Thoracic aorta (tissue), 2 donors: ENCODE data around the gene IGF1R. TPM values are rescaled to one million over a fixed set of nuclear protein-coding genes. Genes with fewer than 3 reads are reported as not detected.

Source experiments
- ATAC-seq: fragments of 150-250 bp; one replicate; pipeline ENCODE4 v1.8.0; 2017; ENCODE audit warnings: low read depth; ENCODE audit not compliant: insufficient number of reproducible peaks, low FRiP score
- DNase-seq: peaks from one replicate; pipeline ENCODE4 v3.0.0-alpha.2; 2020; ENCODE audit warnings: low spot score
- H3K27ac ChIP-seq, 2 donors: fragments of 200-600 bp; sonication (generic); 1 replicate in 1 of 2; 2 replicates in 1 of 2; pipeline ENCODE4 v1.5.1; 2016; ENCODE audit warnings: mild to moderate bottlenecking in 2 of 2, moderate library complexity in 2 of 2
- H3K27me3 ChIP-seq: fragments of 200-600 bp; sonication (generic); replicated peaks from 2 replicates; pipeline ENCODE4 v1.6.0; 2016; ENCODE audit warnings: mild to moderate bottlenecking; ENCODE audit not compliant: insufficient read depth
- H3K36me3 ChIP-seq: fragments of 200-600 bp; sonication (generic); one replicate; pipeline ENCODE4 v1.5.1; 2016
- H3K4me1 ChIP-seq, 2 donors: fragments of 200-600 bp; sonication (generic); 1 replicate in 1 of 2; 2 replicates in 1 of 2; pipeline versions ENCODE4 v1.5.1 to v1.6.0; 2016; ENCODE audit warnings: low read depth in 2 of 2, mild to moderate bottlenecking in 1 of 2; ENCODE audit not compliant: control insufficient read depth in 1 of 2
- H3K4me3 ChIP-seq: fragments of 200-600 bp; sonication (generic); 2 replicates; pipeline ENCODE4 v1.5.1; 2016; ENCODE audit warnings: mild to moderate bottlenecking
- H3K9me3 ChIP-seq: fragments of 200-600 bp; sonication (generic); 2 replicates; pipeline ENCODE4 v1.5.1; 2016
- total RNA-seq, 2 donors: library from RNA; depleted of rRNA; stranded (reverse); fragments of >200 nt; gene quantifications; one replicate each; pipeline versions ENCODE4 v1.1.0 to v1.2.3, GENCODE V29; 2016
- TF ChIP-seq, protein P1 (sequence below): fragments of 200-600 bp; sonication (generic); IDR thresholded peaks from one replicate; pipeline ENCODE4 v1.5.1; 2019; ENCODE audit warnings: antibody characterized with exemption

IGF1R gene
- total RNA-seq, 2 donors from 2014 or later: 127 to 159 TPM

DNA sequence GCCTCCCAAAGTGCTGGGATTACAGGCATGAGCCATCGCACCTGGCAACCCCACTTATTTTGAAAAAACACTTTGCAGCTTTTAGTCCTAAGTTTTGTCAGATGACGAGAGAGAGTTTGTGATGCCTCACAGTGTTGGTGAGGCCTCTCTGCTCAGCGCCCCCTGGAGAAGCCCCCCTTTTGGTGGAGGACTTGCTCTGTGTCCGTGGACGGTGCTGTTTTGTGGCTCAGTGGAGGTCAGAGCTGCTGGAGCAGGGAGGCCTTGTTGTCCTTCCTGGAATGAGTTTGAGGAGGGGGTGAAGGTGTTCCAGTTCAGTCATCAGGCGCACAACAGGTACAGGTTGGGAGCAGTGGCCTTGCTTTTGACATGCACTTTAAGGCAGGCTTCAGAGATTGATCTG, 301.3 kb downstream of the IGF1R start:
- no peak for DNase-seq
- Histone ChIP-seq H3K27me3 (no peaks in the 10 kb centered on the region), H3K4me1 (peaks cover 25 to 72% of the 10 kb centered on the region in 2 donors), H3K9me3 (no peaks in the 10 kb centered on the region), H3K36me3 (peaks cover 43% of the 10 kb centered on the region), H3K4me3 (no peak overlapping the region), H3K27ac (peak overlapping the region; percentile 93 to 96)
- no peak for ATAC-seq
- TF ChIP-seq, protein P1, sequence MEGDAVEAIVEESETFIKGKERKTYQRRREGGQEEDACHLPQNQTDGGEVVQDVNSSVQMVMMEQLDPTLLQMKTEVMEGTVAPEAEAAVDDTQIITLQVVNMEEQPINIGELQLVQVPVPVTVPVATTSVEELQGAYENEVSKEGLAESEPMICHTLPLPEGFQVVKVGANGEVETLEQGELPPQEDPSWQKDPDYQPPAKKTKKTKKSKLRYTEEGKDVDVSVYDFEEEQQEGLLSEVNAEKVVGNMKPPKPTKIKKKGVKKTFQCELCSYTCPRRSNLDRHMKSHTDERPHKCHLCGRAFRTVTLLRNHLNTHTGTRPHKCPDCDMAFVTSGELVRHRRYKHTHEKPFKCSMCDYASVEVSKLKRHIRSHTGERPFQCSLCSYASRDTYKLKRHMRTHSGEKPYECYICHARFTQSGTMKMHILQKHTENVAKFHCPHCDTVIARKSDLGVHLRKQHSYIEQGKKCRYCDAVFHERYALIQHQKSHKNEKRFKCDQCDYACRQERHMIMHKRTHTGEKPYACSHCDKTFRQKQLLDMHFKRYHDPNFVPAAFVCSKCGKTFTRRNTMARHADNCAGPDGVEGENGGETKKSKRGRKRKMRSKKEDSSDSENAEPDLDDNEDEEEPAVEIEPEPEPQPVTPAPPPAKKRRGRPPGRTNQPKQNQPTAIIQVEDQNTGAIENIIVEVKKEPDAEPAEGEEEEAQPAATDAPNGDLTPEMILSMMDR: no peak

DNA sequence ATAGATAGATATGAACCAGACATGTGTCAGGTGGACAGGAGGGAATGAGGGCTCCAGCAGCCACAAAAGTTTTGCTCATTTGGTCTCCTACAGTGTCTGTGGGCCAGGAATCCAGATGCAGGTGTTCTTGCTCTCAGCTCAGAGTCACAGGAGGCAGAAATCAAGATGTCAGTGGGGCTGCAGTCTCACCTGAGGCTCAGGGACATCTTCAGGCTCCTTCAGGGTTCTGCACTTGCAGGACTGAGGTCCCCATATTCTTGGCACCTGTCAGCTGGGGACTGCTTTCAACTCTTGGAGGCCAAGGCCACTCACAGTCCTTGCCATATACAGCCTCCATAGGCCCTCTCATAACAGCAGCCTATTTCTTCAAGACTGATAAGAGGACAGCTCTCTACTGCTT, 301.9 kb downstream of the IGF1R start:
- no peaks in the 10 kb centered on the region for H3K27me3 ChIP-seq
- H3K4me3 ChIP-seq: no peak overlapping the region
- no peaks in the 10 kb centered on the region for H3K9me3 ChIP-seq
- H3K36me3 ChIP-seq: peaks cover 36% of the 10 kb centered on the region
- H3K27ac ChIP-seq: peak overlapping the region; percentile 93 to 96
- ATAC-seq (no peak), DNase-seq (no peak)
- peaks cover 31 to 76% of the 10 kb centered on the region in 2 donors for H3K4me1 ChIP-seq
- TF ChIP-seq, protein P1: no peak

DNA sequence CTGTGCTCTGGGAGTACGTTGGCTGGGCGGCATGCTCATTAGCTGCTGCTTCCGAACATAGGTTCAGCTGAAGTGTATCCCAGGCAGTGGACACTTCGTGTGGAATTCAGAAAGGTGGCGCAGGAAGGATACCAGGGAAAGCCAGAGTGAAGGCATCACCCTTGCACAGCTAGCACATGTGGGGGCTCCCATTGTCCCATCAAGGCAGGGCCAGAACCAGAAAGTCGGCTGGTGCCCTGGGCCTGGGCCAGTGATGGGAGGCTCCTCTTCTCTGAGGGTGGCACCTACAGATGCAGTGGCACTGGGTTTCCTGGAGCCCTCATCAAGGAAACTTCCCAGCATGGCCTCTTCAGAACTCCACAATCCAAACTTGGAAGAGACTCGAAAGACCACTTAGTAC, 302.7 kb downstream of the IGF1R start:
- no peak for DNase-seq
- no peak for ATAC-seq
- H3K9me3 ChIP-seq: no peaks in the 10 kb centered on the region
- no peaks in the 10 kb centered on the region for H3K27me3 ChIP-seq
- H3K27ac ChIP-seq: peak overlapping the region; percentile 93 to 96
- H3K4me1 ChIP-seq: peaks cover 35 to 76% of the 10 kb centered on the region in 2 donors
- TF ChIP-seq, protein P1: no peak
- H3K36me3 ChIP-seq: peaks cover 30% of the 10 kb centered on the region
- no peak overlapping the region for H3K4me3 ChIP-seq

DNA sequence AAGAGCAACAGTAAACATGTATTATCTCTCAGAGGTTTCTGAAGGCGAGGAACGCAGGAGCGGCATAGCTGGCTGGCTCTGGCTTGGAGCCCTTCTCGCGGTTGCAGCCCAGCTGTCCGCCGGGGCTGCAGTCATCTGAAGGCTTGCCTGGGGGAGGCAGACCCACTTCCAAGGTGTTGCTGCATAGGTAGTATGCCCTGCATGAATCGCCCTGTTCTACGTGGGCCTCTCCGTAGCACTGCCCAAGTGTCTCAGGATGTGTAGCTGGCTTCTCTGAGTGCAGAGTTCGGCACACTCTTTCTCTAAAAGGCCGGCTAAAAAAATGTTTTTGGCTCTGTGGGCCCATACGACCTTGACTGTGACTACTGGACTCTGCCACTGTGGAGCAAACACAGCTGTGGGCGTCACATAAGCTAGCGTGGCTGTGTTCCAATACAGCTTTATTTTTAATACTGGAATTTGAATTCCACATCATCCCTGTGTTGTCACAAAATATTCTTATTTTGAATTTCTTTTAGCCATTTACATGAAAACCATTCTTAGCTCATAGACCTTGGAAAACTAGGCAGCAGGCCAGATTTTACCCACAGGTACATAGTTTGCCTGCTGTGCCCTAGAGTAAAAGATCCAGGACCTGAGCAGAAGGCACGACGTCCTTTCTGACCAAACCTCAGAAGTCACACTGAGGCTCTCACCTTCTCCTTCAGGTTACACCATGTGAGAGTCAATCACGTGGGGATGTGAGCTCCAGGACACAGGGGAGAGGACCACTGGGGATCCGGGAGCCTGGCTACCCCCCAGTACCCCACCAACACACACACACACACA, 303.4 kb downstream of the IGF1R start:
- no peak for DNase-seq
- Histone ChIP-seq H3K27ac (peak overlapping the region; percentile 93 to 96), H3K4me3 (no peak overlapping the region), H3K27me3 (no peaks in the 10 kb centered on the region), H3K4me1 (peaks cover 34 to 76% of the 10 kb centered on the region in 2 donors), H3K9me3 (no peaks in the 10 kb centered on the region), H3K36me3 (peaks cover 33% of the 10 kb centered on the region)
- TF ChIP-seq, protein P1: no peak
- no peak for ATAC-seq

DNA sequence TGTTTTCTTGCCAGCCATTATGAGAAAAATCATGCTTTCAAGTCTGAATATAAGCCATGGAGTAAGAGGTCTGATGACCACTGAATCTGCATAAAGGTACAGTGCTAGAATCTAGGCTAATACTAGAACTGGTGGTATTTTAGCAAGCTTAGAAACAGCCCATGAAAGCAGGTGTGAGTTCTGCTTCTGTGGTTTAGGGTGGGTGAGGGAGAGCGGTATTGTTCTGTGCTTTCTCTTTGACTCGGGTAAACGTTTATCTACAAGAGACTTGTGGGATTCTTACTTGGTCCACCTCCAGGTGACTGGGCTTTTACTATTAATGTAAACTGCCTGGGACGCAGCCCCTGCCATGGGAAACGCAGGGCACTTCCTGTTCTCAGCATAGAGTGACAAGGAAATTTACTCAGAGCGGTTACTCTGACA, 304.1 kb downstream of the IGF1R start:
- H3K4me1 ChIP-seq: peaks cover 29 to 69% of the 10 kb centered on the region in 2 donors
- H3K27me3 ChIP-seq: no peaks in the 10 kb centered on the region
- H3K9me3 ChIP-seq: no peaks in the 10 kb centered on the region
- TF ChIP-seq, protein P1: no peak
- H3K4me3 ChIP-seq: no peak overlapping the region
- DNase-seq (no peak), ATAC-seq (no peak)
- peak overlapping the region; percentile 93 to 96 for H3K27ac ChIP-seq
- H3K36me3 ChIP-seq: peaks cover 40% of the 10 kb centered on the region
